Endothelial cell of umbilical vein (primary cell): ENCODE data around the gene MEOX1. TPM values are rescaled to one million over a fixed set of nuclear protein-coding genes. Genes with fewer than 3 reads are reported as not detected.

Experiments used
- BruUV-seq: library from RNA; stranded (reverse); fragments of 400-500 nt; replicated peaks from 2 replicates; lab custom pipeline; 2021; lab: Mats Ljungman, UMichigan
- CTCF ChIA-PET: fragments of 300-600, 350-600 bp; sonication (Branson Sonifier 250); formaldehyde crosslinking; loops from one replicate; lab custom pipeline; 2021; ENCODE audit warnings: antibody characterized with exemption, inconsistent platforms; lab: Charles Lee
- POLR2A ChIA-PET: fragments of 300-600, 350-600 bp; sonication (Branson Sonifier 250); formaldehyde crosslinking; loops from one replicate; lab custom pipeline; 2021; ENCODE audit warnings: antibody characterized with exemption, inconsistent platforms; lab: Charles Lee
- DNase-seq: peaks from one replicate; pipeline ENCODE4 v3.0.0-alpha.2; 2011; ENCODE audit warnings: low read depth, low spot score
- FAIRE-seq: peaks from 2 replicates; lab custom pipeline; 2011; peaks lifted over from hg19 to GRCh38; lab: Jason Lieb, UNC
- H2AFZ ChIP-seq: 2 replicates; pipeline ENCODE4 v1.6.0; 2012; ENCODE audit warnings: low read depth, low read length, control low read depth, inconsistent platforms
- H3K27ac ChIP-seq: 2 replicates; pipeline ENCODE4 v1.5.1; 2011; ENCODE audit warnings: low read depth, mild to moderate bottlenecking, control low read depth, low read length, moderate library complexity; ENCODE audit not compliant: insufficient read depth
- H3K27me3 ChIP-seq, 2 experiments: 2 replicates each; pipeline versions ENCODE4 v1.6.0 to v1.6.1; 2011; ENCODE audit warnings: low read length in 2 of 2, mixed read lengths in 1 of 2; ENCODE audit not compliant: control insufficient read depth in 2 of 2, insufficient read depth in 2 of 2
- H3K36me3 ChIP-seq, 2 experiments: 2 replicates in 1 of 2; 3 replicates in 1 of 2; pipeline ENCODE4 v1.5.1; 2011; ENCODE audit warnings: low read length in 2 of 2, mild to moderate bottlenecking in 1 of 2, moderate library complexity in 1 of 2; ENCODE audit not compliant: control insufficient read depth in 2 of 2, insufficient read depth in 2 of 2; ENCODE audit errors: extremely low read depth in 1 of 2
- H3K4me1 ChIP-seq: 3 replicates; pipeline ENCODE4 v1.5.1; 2011; ENCODE audit warnings: mild to moderate bottlenecking, low read length; ENCODE audit not compliant: control insufficient read depth, insufficient read depth; ENCODE audit errors: extremely low read depth
- H3K4me2 ChIP-seq: 2 replicates; pipeline ENCODE4 v1.6.1; 2011; ENCODE audit warnings: low read length, control low read depth, mixed read lengths; ENCODE audit not compliant: insufficient read depth
- H3K4me3 ChIP-seq, 3 experiments: fragments of 200-600 bp in 1 of 3; sonication (generic), shearing (Covaris generic) in 1 of 3; replicated peaks in 1 of 3; 2 replicates each; pipeline ENCODE4 v1.5.1; 2011 to 2016; ENCODE audit warnings: control low read depth in 3 of 3, low read length in 3 of 3, mild to moderate bottlenecking in 2 of 3, inconsistent platforms in 1 of 3, low read depth in 1 of 3, moderate library complexity in 1 of 3; ENCODE audit not compliant: insufficient read depth in 1 of 3
- H3K79me2 ChIP-seq: 2 replicates; pipeline ENCODE4 v1.6.0; 2012; ENCODE audit warnings: low read length, inconsistent platforms; ENCODE audit not compliant: control insufficient read depth, insufficient read depth
- H3K9ac ChIP-seq: replicated peaks from 2 replicates; pipeline ENCODE3; 2011; ENCODE audit warnings: low read length, control low read depth; ENCODE audit not compliant: insufficient read depth; ENCODE audit errors: extremely low read depth
- H3K9me1 ChIP-seq: replicated peaks from 3 replicates; pipeline ENCODE4 v1.6.0; 2011; ENCODE audit warnings: mild to moderate bottlenecking, low read length; ENCODE audit not compliant: control insufficient read depth, insufficient read depth; ENCODE audit errors: extremely low read depth
- H3K9me3 ChIP-seq: replicated peaks from 2 replicates; pipeline ENCODE4 v1.5.1; 2012; ENCODE audit warnings: low read length, inconsistent platforms; ENCODE audit not compliant: control insufficient read depth, insufficient read depth
- H4K20me1 ChIP-seq: replicated peaks from 2 replicates; pipeline ENCODE3; 2011; ENCODE audit warnings: mild to moderate bottlenecking, low read length; ENCODE audit not compliant: control insufficient read depth, insufficient read depth; ENCODE audit errors: extremely low read depth
- CTCF ChIP-seq, 2 donors: IDR thresholded peaks; 1 replicate in 1 of 2; 2 replicates in 1 of 2; pipeline ENCODE4 v1.5.1; 2011; ENCODE audit warnings: low read length in 2 of 2, mild to moderate bottlenecking in 2 of 2, moderate library complexity in 2 of 2, control low read depth in 1 of 2, inconsistent platforms in 1 of 2, low read depth in 1 of 2; ENCODE audit not compliant: insufficient read depth in 1 of 2; ENCODE audit errors: extremely low read depth in 1 of 2
- EZH2 ChIP-seq: IDR thresholded peaks from 2 replicates; pipeline ENCODE4 v1.6.1; 2012; ENCODE audit warnings: borderline replicate concordance, low read depth, mild to moderate bottlenecking, moderate library complexity, low read length, inconsistent platforms; ENCODE audit not compliant: severe bottlenecking
- FOS ChIP-seq: IDR thresholded peaks from 2 replicates; pipeline ENCODE4 v1.6.1; 2011; ENCODE audit warnings: mild to moderate bottlenecking, low read length, moderate library complexity, borderline replicate concordance; ENCODE audit not compliant: insufficient read depth
- GATA2 ChIP-seq: IDR thresholded peaks from 2 replicates; pipeline ENCODE4 v1.7.0; 2011; ENCODE audit warnings: low read depth, mild to moderate bottlenecking, moderate library complexity, mixed read lengths, low read length; ENCODE audit not compliant: insufficient read length, insufficient read depth
- JUN ChIP-seq: IDR thresholded peaks from 2 replicates; pipeline ENCODE4 v1.6.1; 2011; ENCODE audit warnings: borderline replicate concordance, low read depth; ENCODE audit not compliant: insufficient read length, insufficient read depth
- MAX ChIP-seq: IDR thresholded peaks from 2 replicates; pipeline ENCODE4 v1.6.1; 2011; ENCODE audit not compliant: insufficient read depth, insufficient read length
- MYC ChIP-seq: IDR thresholded peaks from one replicate; pipeline ENCODE4 v1.6.1; 2011; ENCODE audit warnings: mild to moderate bottlenecking, low read depth, low read length
- POLR2A ChIP-seq: IDR thresholded peaks from 2 replicates; pipeline ENCODE4 v1.6.1; 2012; ENCODE audit warnings: low read depth, mild to moderate bottlenecking, control low read depth, low read length
- POLR2AphosphoS5 ChIP-seq: IDR thresholded peaks from 2 replicates; pipeline ENCODE4 v1.6.1; 2012; ENCODE audit warnings: low read depth, mild to moderate bottlenecking, control low read depth, low read length, moderate library complexity; ENCODE audit not compliant: insufficient read depth
- dilution Hi-C: fragments of 300-500 bp; cut with MboI; formaldehyde crosslinking; loops from one replicate; pipeline ENCODE4 v1.15.0; 2019; ENCODE audit warnings: low sequenced_read_pairs; ENCODE audit not compliant: extremely low pct_ligation_motif_present
- intact Hi-C: fragments of 100-400 bp; cut with micrococcal nuclease; formaldehyde crosslinking; loops from one replicate; pipeline ENCODE4 v1.10.0; 2022
- polyA plus RNA-seq, 4 experiments: library from polyadenylated mRNA; depleted of rRNA in 3 of 4; stranded (reverse) in 3 of 4; unstranded in 1 of 4; fragments of >200 nt; gene quantifications; 2 replicates each; pipeline versions ENCODE4 v1.2.1 to v1.2.3, GENCODE V29; 2011 to 2012; ENCODE audit warnings: missing spikeins in 1 of 4
- total RNA-seq: library from RNA; stranded (reverse); gene quantifications from 2 replicates; pipeline ENCODE4 v1.2.3, GENCODE V29; 2021

MEOX1 gene
- total and polyA plus RNA-seq, 2 donors (not counting 3 experiments of a cell fraction or from before 2014, with no cell fraction given): 0.06 TPM; not detected in 1

- FAIRE-seq: no peak
- POLR2A ChIA-PET: no interaction called here
Measured at GRCh38 chr17:43627653-43628052, 34.1 kb downstream of the MEOX1 start.

More at GRCh38 chr17:43627653-43628052, 34.1 kb downstream of the MEOX1 start:
- H3K36me3 ChIP-seq: no peaks in the 10 kb centered on the region
- H3K9ac ChIP-seq: no peak overlapping the region
- no peaks in the 10 kb centered on the region for H3K79me2 ChIP-seq
- no peak for DNase-seq
- BruUV-seq: no TSS peak
- no peak overlapping the region for H3K4me3 ChIP-seq
- dilution Hi-C loops (no loop called here), intact Hi-C loops (no loop called here)
- peaks cover 4% of the 10 kb centered on the region for H3K4me1 ChIP-seq
- TF ChIP-seq MAX: no peak
- no peak for TF ChIP-seq POLR2AphosphoS5
- no peak for TF ChIP-seq CTCF (IDR thresholded peaks at IDR 0.05; ENCODE audit: extremely low read depth in 1 of 2, insufficient read depth in 1 of 2, low read depth in 1 of 2, low read length in 2 of 2)
- TF ChIP-seq FOS: no peak
- no peak for TF ChIP-seq EZH2
- TF ChIP-seq MYC: no peak
- no peak for TF ChIP-seq JUN
- TF ChIP-seq POLR2A: no peak
- TF ChIP-seq GATA2: no peak
- no peaks in the 10 kb centered on the region for H4K20me1 ChIP-seq
- no peak overlapping the region for H3K27ac ChIP-seq
- H3K4me2 ChIP-seq: no peak overlapping the region
- CTCF ChIA-PET: no interaction called here
- no peaks in the 10 kb centered on the region for H3K9me3 ChIP-seq
- H2AFZ ChIP-seq: no peak overlapping the region
- H3K27me3 ChIP-seq: peaks cover 0 to 15% of the 10 kb centered on the region in 2 experiments
- H3K9me1 ChIP-seq: no peaks in the 10 kb centered on the region
